Heart right ventricle (tissue), 16 donors: ENCODE measurements around the gene R3HDM2. TPM values are rescaled to one million over a fixed set of nuclear protein-coding genes. Genes with fewer than 3 reads are reported as not detected.

Experiments used
- ATAC-seq, 8 donors: fragments of 200-7000 bp; cut with Tn5 transposase; one replicate each; pipeline ENCODE4 v1.9.1; 2020; ENCODE audit warnings: mild to moderate bottlenecking in 8 of 8, moderate library complexity in 8 of 8, moderate number of reproducible peaks in 1 of 8
- DNase-seq, 2 donors: peaks; one replicate each; pipeline ENCODE4 v3.0.0-alpha.2; 2020
- H3K27ac ChIP-seq, 10 donors: fragments of 200-600 bp; sonication (generic) in 2 of 10; one replicate each; pipeline versions ENCODE4 v1.5.0 to v1.8.0; 2020 to 2022; ENCODE audit warnings: mild to moderate bottlenecking in 3 of 10
- H3K27me3 ChIP-seq, 7 donors: fragments of 200-600 bp; one replicate each; pipeline ENCODE4 v1.8.0; 2021 to 2022; ENCODE audit warnings: mild to moderate bottlenecking in 2 of 7
- H3K36me3 ChIP-seq, 9 donors: fragments of 200-600 bp; sonication (generic) in 1 of 9; one replicate each; pipeline versions ENCODE4 v1.5.0 to v1.8.0; 2020 to 2022; ENCODE audit warnings: mild to moderate bottlenecking in 2 of 9
- H3K4me1 ChIP-seq, 9 donors: fragments of 200-600 bp; sonication (generic) in 1 of 9; one replicate each; pipeline versions ENCODE4 v1.5.0 to v1.8.0; 2020 to 2022; ENCODE audit warnings: mild to moderate bottlenecking in 4 of 9
- H3K4me3 ChIP-seq, 10 donors: fragments of 200-600 bp; sonication (generic) in 2 of 10; one replicate each; pipeline versions ENCODE4 v1.5.0 to v1.8.0; 2020 to 2022; ENCODE audit warnings: mild to moderate bottlenecking in 7 of 10, moderate library complexity in 2 of 10
- H3K9me3 ChIP-seq, 11 donors: fragments of 200-600 bp in 10 of 11; sonication (generic) in 2 of 11; one replicate each; pipeline versions ENCODE4 v1.5.0 to v1.8.0; 2013 to 2022; ENCODE audit warnings: mild to moderate bottlenecking in 2 of 11, control low read depth in 1 of 11, moderate library complexity in 1 of 11
- WGBS, 2 donors: extraction: QIAGEN DNeasy Blood & Tissue Kit; methylation state at CpG; one replicate each; pipeline ENCODE4 v1.1.7; 2013; ENCODE audit warnings: inconsistent platforms in 1 of 2; 5-methylcytosine and 5-hydroxymethylcytosine counted together
- intact Hi-C, 10 donors: fragments of 100-400 bp; cut with DNase I; formaldehyde crosslinking; loops; one replicate each; pipeline versions ENCODE4 v1.11.1 to v1.14.2; 2022
- polyA plus RNA-seq, 2 donors: library from polyadenylated mRNA; stranded (reverse); fragments of 200-250 nt; gene quantifications; one replicate each; pipeline ENCODE4 v1.2.3, GENCODE V29; 2013
- total RNA-seq, 10 donors: library from RNA; stranded (reverse); fragmentation: NEBNext Ultra II Directional in 3 of 10; extraction: Animal tissue kit (Norgen Biotek cat#: 25700) in 3 of 10; gene quantifications; one replicate each; pipeline versions ENCODE4 v1.2.1 to v1.2.4, GENCODE V29; 2021 to 2023
- TF ChIP-seq, protein P1 (sequence below), 9 donors: fragments of 200-600 bp; sonication (generic) in 2 of 9; IDR thresholded peaks; one replicate each; pipeline versions ENCODE4 v1.5.0 to v1.8.0; 2021 to 2022; ENCODE audit warnings: antibody characterized with exemption in 9 of 9, mild to moderate bottlenecking in 5 of 9, moderate library complexity in 1 of 9
- donor health status: Arrhythmogenic right ventricular cardiomyopathy.
- donor health status: ischemic (EF 13 %, LVEDD 7.1; RV severe dilation, severe dysfunction).
- donor health status: healthy with polysubstance abuse.
- donor health status: DM: no; HTN: yes; CAD: no.
- donor health status: DM: no; HTN: no; CAD: no.
- donor health status: ischemic (EF 25% LVEDD 6.9; RV normal size, moderate dysfunction).
- donor health status: ischemic (EF 25% LVEDD 5.7; RV mildly dilated, moderate dysfunction).
- donor health status: healthy.
- donor health status: DM: yes; HTN: yes; CAD: no.
- donor health status: Ischemic cardiomyopathy.
- donor health status: ischemic (EF 35%, LVEDD 5.7; RV mildly dilated, moderate dysfunction).
- donor health status: nonischemic (EF 11% LVEDD 7.7; RV severe dilation, severe dysfunction).
- donor health status: DM: yes; HTN: yes; CAD: no.
- donor health status: PGD.
- donor health status: ischemic (EF 29% LVEDD 5.4; RV normal size, mild dysfunction).
- donor health status: nonischemic (EF 23%, LVEDD 6.1; RV moderate dilation, normal function).

The R3HDM2 gene
- total and polyA plus RNA-seq, 12 donors = 15.5 to 107 (median 73.9) TPM

DNA sequence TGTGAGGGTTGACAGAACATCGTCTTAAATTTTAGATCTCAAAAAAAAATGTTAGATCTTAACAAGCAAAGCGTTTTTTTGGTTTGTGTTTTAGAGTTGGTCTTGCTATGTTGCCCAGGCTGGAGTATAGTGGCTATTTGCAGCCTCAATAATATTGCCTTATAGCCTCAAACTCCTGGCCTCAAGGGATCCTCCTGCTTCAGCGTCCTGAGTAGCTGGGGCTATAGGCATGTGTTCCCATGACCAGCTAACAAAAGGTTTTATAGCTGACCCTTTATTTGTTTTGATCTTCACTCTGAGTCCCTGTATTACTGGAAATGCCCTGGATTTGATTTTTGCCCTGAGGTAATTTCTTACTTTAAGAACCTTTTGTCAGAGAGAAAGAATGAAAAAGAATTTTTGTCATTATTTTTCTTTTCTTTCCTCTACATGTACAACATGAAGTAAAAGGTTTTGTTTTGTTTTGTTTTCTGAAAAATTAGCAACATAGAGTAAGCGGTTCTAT, 9.0 kb upstream of the R3HDM2 start:
- 78 to 86% methylated on average over 4 of the region's 4 CpGs for WGBS, 2 donors
- no peak overlapping the region for H3K4me3 ChIP-seq
- no peaks in the 10 kb centered on the region for H3K27me3 ChIP-seq
- intact Hi-C loops = loop anchor here in 1 of 10 donors (5.0 kb wide), 1 partner anchor 118 kb away; no protein-coding TSS in a partner anchor
- no peak for ATAC-seq
- no peak for DNase-seq
- no peak overlapping the region for H3K27ac ChIP-seq
- H3K4me1 ChIP-seq = no peaks in the 10 kb centered on the region
- H3K9me3 ChIP-seq = peaks cover 0 to 10% (median 0%) of the 10 kb centered on the region in 11 donors
- TF ChIP-seq, protein P1, sequence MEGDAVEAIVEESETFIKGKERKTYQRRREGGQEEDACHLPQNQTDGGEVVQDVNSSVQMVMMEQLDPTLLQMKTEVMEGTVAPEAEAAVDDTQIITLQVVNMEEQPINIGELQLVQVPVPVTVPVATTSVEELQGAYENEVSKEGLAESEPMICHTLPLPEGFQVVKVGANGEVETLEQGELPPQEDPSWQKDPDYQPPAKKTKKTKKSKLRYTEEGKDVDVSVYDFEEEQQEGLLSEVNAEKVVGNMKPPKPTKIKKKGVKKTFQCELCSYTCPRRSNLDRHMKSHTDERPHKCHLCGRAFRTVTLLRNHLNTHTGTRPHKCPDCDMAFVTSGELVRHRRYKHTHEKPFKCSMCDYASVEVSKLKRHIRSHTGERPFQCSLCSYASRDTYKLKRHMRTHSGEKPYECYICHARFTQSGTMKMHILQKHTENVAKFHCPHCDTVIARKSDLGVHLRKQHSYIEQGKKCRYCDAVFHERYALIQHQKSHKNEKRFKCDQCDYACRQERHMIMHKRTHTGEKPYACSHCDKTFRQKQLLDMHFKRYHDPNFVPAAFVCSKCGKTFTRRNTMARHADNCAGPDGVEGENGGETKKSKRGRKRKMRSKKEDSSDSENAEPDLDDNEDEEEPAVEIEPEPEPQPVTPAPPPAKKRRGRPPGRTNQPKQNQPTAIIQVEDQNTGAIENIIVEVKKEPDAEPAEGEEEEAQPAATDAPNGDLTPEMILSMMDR (IDR thresholded peaks at IDR 0.05) = no peak
- H3K36me3 ChIP-seq = no peaks in the 10 kb centered on the region

DNA sequence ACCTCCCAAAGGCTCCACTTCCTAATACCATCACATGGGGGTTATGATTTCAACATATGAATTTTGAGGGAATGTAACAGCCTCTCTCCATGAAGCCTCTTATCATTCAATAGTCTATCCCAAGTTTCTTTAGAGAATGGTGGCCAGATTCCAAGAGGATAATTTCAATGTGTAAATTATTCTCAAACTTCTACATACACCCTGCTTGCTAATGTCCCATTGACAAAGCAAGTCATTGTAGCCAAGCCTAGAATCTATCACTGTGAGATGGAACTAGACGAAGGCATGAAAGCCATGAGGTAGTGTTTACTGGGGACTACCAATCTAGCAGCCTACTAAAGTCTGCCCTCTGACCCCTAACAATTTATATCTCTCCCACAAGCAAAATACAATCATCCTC, 7.6 kb upstream of the R3HDM2 start:
- DNase-seq (no peak), ATAC-seq (no peak)
- 91 to 100% methylated on average over 1 of the region's 1 CpG for WGBS, 2 donors
- no peaks in the 10 kb centered on the region for H3K4me1 ChIP-seq
- peaks cover 0 to 10% (median 0%) of the 10 kb centered on the region in 11 donors for H3K9me3 ChIP-seq
- no peaks in the 10 kb centered on the region for H3K36me3 ChIP-seq
- intact Hi-C loops = loop anchor here in 1 of 10 donors (5.0 kb wide), 1 partner anchor 116 kb away; no protein-coding TSS in a partner anchor
- no peak overlapping the region for H3K4me3 ChIP-seq
- no peak overlapping the region for H3K27ac ChIP-seq
- TF ChIP-seq, protein P1 (IDR thresholded peaks at IDR 0.05) = no peak
- no peaks in the 10 kb centered on the region for H3K27me3 ChIP-seq

DNA sequence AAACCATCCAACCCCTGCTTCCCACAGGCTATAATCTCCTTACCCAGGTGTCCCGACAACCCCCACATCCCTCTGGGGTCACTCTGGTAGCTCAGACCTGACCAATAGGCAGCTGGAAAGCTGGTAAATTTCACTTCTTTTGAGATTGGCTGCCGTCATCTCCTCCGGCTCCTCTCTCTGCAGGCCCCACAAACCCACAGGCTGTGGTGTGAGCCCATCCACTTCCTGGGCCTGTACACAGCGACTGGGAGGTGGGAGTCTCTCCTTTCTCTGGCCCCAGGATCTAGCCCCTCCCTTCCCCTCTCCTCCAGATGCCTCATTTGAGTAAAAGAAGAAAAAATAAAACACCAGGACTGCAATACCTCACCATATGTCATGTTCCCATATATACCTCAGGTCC, 4.5 kb upstream of the R3HDM2 start:
- DNase-seq (no peak), ATAC-seq (no peak)
- Histone ChIP-seq H3K9me3 (no peaks in the 10 kb centered on the region), H3K36me3 (no peaks in the 10 kb centered on the region), H3K4me3 (no peak overlapping the region), H3K27me3 (no peaks in the 10 kb centered on the region), H3K27ac (no peak overlapping the region), H3K4me1 (peaks cover 0 to 9% (median 4%) of the 10 kb centered on the region in 9 donors)
- TF ChIP-seq, protein P1 (IDR thresholded peaks at IDR 0.05) = no peak
- WGBS, 2 donors = 63 to 75% methylated on average over 4 of the region's 4 CpGs
- intact Hi-C loops = loop anchor here in 1 of 10 donors (5.0 kb wide), 1 partner anchor 113 kb away; no protein-coding TSS in a partner anchor

DNA sequence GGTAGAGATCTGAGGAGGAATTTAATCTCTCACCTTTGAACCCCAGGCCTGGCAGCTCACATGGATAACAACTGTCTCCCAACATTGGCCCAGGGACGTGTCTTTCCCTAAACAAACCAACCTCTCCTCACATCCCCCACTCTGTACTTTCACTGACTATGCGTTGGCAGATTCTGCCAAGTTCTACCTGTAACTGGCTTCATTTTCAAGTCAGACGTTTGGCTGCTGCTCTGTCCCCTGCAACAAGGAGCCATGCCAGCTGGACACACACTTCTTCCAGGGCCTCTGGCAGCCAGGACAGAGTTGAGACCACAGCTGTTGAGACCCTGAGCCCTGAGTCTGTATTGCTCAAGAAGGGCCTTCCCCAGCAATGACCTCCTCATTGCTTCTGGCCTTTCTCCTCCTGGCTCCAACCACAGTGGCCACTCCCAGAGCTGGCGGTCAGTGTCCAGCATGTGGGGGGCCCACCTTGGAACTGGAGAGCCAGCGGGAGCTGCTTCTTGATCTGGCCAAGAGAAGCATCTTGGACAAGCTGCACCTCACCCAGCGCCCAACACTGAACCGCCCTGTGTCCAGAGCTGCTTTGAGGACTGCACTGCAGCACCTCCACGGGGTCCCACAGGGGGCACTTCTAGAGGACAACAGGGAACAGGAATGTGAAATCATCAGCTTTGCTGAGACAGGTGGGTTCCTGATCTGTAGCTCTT, 3.8 kb upstream of the R3HDM2 start, which contains the start of gene INHBC:
TSS of gene INHBC (plus strand) at position 268 of the 707 bp plus-strand sequence. CDS start at position 371, 103 bp downstream.
- Histone ChIP-seq H3K9me3 (no peaks in the 10 kb centered on the region), H3K27me3 (no peaks in the 10 kb centered on the region), H3K4me3 (no peak within 1 kb of the TSS), H3K27ac (no peak within 1 kb of the TSS), H3K36me3 (no peaks in the 10 kb centered on the region), H3K4me1 (peaks cover 0 to 14% (median 6%) of the 10 kb centered on the region in 9 donors)
- intact Hi-C loops = loop anchor here in 1 of 10 donors (5.0 kb wide), 1 partner anchor 112 kb away; no protein-coding TSS in a partner anchor
- DNase-seq = no peak
- WGBS, 2 donors = 74 to 78% methylated on average over 8 of the region's 8 CpGs
- ATAC-seq = no peak
- TF ChIP-seq, protein P1 (IDR thresholded peaks at IDR 0.05) = no peak
